Epithelial cell of esophagus (primary cell): ENCODE results near the gene GNA14.

Experiments
- DNase-seq: peaks from one replicate; pipeline ENCODE4 v3.0.0; 2010; ENCODE audit warnings: low read depth
- H3K4me3 ChIP-seq: 2 replicates; pipeline ENCODE4 v1.5.1; 2011; ENCODE audit warnings: mild to moderate bottlenecking, low read length, control low read depth
- CTCF ChIP-seq: IDR thresholded peaks from 2 replicates; pipeline ENCODE4 v1.5.1; 2011; ENCODE audit warnings: low read depth, mild to moderate bottlenecking, low read length, control low read depth, inconsistent platforms; ENCODE audit not compliant: insufficient read depth; ENCODE audit errors: missing control alignments

GNA14 gene

GRCh38 chr9:77514886-77515711, 133.0 kb downstream of the GNA14 start:
- no peak for DNase-seq
- H3K4me3 ChIP-seq = no peak overlapping the region

GRCh38 chr9:77513457-77513856, 134.7 kb downstream of the GNA14 start:
- H3K4me3 ChIP-seq = no peak overlapping the region
- DNase-seq = no peak
- no peak for TF ChIP-seq CTCF

More at GRCh38 chr9:77514886-77515711, 133.0 kb downstream of the GNA14 start:
- no peak for TF ChIP-seq CTCF

GRCh38 chr9:77512876-77513275, 135.2 kb downstream of the GNA14 start:
- DNase-seq = no peak
- no peak for TF ChIP-seq CTCF
- H3K4me3 ChIP-seq = no peak overlapping the region

- DNase-seq = no peak
- no peak for TF ChIP-seq CTCF
These were observed 136.6 kb downstream of the GNA14 start for GRCh38 chr9:77511525-77511924.

GRCh38 chr9:77510666-77511065, 137.5 kb downstream of the GNA14 start:
- DNase-seq = no peak
- no peak overlapping the region for H3K4me3 ChIP-seq
- TF ChIP-seq CTCF = no peak

More at GRCh38 chr9:77511525-77511924, 136.6 kb downstream of the GNA14 start:
- H3K4me3 ChIP-seq = no peak overlapping the region

GRCh38 chr9:77508396-77508795, 139.7 kb downstream of the GNA14 start:
- no peak overlapping the region for H3K4me3 ChIP-seq
- no peak for TF ChIP-seq CTCF
- no peak for DNase-seq
